ENCODE results near the gene ADAMTS2. TPM values are rescaled to one million over a fixed set of nuclear protein-coding genes. Genes with fewer than 3 reads are reported as not detected.

Gene ADAMTS2
- total and polyA plus RNA-seq, 2 donors (not counting 3 experiments of a cell fraction or from before 2014, with no cell fraction given): not detected

DNA sequence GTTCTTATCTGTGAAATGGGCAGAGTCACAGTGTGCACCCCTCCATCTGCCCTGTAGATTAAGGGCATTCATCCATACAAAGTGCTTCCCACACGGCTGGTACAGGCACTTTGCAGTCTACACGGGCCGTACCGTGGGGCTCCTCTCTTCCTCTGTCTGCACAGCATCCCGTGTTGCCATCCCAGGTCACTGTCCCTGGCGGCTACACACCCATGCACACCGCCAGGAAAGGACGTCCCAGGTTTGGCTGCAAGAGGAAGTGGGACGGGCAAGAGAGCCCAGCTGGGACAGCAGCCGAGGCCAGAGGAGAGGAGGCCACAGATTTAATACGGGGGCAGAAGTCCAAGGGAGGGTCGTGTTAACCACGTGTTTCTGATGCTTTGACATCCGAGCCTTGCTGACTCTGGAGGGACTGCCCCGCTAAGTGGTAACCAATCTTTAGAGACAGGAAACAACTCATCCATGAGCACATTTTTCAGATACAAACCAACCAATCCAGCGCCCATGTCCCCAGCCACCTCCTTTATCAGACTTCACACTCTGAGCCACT, 165.1 kb downstream of the ADAMTS2 start:
- Histone ChIP-seq H3K79me2 (ENCODE audit: control insufficient read depth, insufficient read depth, low read length) (no peaks in the 10 kb centered on the region), H2AFZ (ENCODE audit: low read depth, low read length) (no peak overlapping the region), H3K4me1 (ENCODE audit: control insufficient read depth, extremely low read depth, insufficient read depth, low read length) (no peaks in the 10 kb centered on the region), H3K36me3 (ENCODE audit: control insufficient read depth in 2 of 2, extremely low read depth in 1 of 2, insufficient read depth in 2 of 2, low read length in 2 of 2) (no peaks in the 10 kb centered on the region), H4K20me1 (replicated peaks; ENCODE audit: control insufficient read depth, extremely low read depth, insufficient read depth, low read length) (no peaks in the 10 kb centered on the region), H3K9me1 (replicated peaks; ENCODE audit: control insufficient read depth, extremely low read depth, insufficient read depth, low read length) (no peaks in the 10 kb centered on the region), H3K27me3 (ENCODE audit: control insufficient read depth in 2 of 2, insufficient read depth in 2 of 2, low read length in 2 of 2) (no peaks in the 10 kb centered on the region), H3K27ac (ENCODE audit: insufficient read depth, low read depth, low read length) (no peak overlapping the region), H3K9me3 (replicated peaks; ENCODE audit: control insufficient read depth, insufficient read depth, low read length) (peaks cover 3% of the 10 kb centered on the region), H3K9ac (replicated peaks; ENCODE audit: extremely low read depth, insufficient read depth, low read length) (no peak overlapping the region), H3K4me2 (ENCODE audit: insufficient read depth, low read length) (no peak overlapping the region), H3K4me3 (replicated peaks in 1 of 3; ENCODE audit: insufficient read depth in 1 of 3, low read depth in 1 of 3, low read length in 3 of 3) (no peak overlapping the region)
- dilution Hi-C loops (cut with MboI; ENCODE audit: extremely low pct_ligation_motif_present, low sequenced_read_pairs): no loop called here
- TF ChIP-seq, protein P1, sequence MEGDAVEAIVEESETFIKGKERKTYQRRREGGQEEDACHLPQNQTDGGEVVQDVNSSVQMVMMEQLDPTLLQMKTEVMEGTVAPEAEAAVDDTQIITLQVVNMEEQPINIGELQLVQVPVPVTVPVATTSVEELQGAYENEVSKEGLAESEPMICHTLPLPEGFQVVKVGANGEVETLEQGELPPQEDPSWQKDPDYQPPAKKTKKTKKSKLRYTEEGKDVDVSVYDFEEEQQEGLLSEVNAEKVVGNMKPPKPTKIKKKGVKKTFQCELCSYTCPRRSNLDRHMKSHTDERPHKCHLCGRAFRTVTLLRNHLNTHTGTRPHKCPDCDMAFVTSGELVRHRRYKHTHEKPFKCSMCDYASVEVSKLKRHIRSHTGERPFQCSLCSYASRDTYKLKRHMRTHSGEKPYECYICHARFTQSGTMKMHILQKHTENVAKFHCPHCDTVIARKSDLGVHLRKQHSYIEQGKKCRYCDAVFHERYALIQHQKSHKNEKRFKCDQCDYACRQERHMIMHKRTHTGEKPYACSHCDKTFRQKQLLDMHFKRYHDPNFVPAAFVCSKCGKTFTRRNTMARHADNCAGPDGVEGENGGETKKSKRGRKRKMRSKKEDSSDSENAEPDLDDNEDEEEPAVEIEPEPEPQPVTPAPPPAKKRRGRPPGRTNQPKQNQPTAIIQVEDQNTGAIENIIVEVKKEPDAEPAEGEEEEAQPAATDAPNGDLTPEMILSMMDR (IDR thresholded peaks at IDR 0.05; ENCODE audit: extremely low read depth in 1 of 2, insufficient read depth in 1 of 2, low read depth in 1 of 2, low read length in 2 of 2): no peak
- no peak for TF ChIP-seq POLR2AphosphoS5 (IDR thresholded peaks at IDR 0.05; ENCODE audit: insufficient read depth, low read depth, low read length)
- TF ChIP-seq, protein P2, sequence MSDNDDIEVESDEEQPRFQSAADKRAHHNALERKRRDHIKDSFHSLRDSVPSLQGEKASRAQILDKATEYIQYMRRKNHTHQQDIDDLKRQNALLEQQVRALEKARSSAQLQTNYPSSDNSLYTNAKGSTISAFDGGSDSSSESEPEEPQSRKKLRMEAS (IDR thresholded peaks at IDR 0.05; ENCODE audit: insufficient read depth, insufficient read length): no peak
- no peak for TF ChIP-seq GATA2 (IDR thresholded peaks at IDR 0.05; ENCODE audit: insufficient read depth, insufficient read length, low read depth, low read length)
- no peak for TF ChIP-seq MYC (IDR thresholded peaks at IDR 0.05; ENCODE audit: low read depth, low read length)
- TF ChIP-seq FOS (IDR thresholded peaks at IDR 0.05; ENCODE audit: borderline replicate concordance, insufficient read depth, low read length): no peak
- no peak for TF ChIP-seq JUN (IDR thresholded peaks at IDR 0.05; ENCODE audit: borderline replicate concordance, insufficient read depth, insufficient read length, low read depth)
- CTCF ChIA-PET: no interaction called here
- intact Hi-C loops (cut with micrococcal nuclease): no loop called here
- BruUV-seq (replicated peaks): no TSS peak
- POLR2A ChIA-PET: no interaction called here
- FAIRE-seq (no peak), DNase-seq (ENCODE audit: low read depth, low spot score) (no peak)
